ENCODE measurements around the gene SAP30. TPM values are rescaled to one million over a fixed set of nuclear protein-coding genes. Genes with fewer than 3 reads are reported as not detected.

SAP30 gene
- total and polyA plus RNA-seq, 2 donors, result 15.5 to 23.8 TPM

- H3K36me3 ChIP-seq (ENCODE audit: control insufficient read depth in 2 of 2, insufficient read depth in 2 of 2, low read length in 1 of 2), result no peaks in the 10 kb centered on the region
- H3K4me3 ChIP-seq (ENCODE audit: low read length in 2 of 2), result no peak overlapping the region
- H3K9me3 ChIP-seq (ENCODE audit: control insufficient read depth in 2 of 2, insufficient read depth in 1 of 2, low read length in 1 of 2), result no peaks in the 10 kb centered on the region
- WGBS, result 96% methylated on average over 3 of the region's 3 CpGs
- H3K27me3 ChIP-seq (ENCODE audit: control insufficient read depth in 2 of 2, insufficient read depth in 1 of 2, low read length in 1 of 2), result no peaks in the 10 kb centered on the region
- H3K4me1 ChIP-seq (ENCODE audit: control insufficient read depth in 2 of 2, insufficient read depth in 2 of 2, low read length in 2 of 2), result no peaks in the 10 kb centered on the region
- no peak overlapping the region for H3K27ac ChIP-seq (ENCODE audit: low read depth in 1 of 2, low read length in 1 of 2)
- DNase-seq (ENCODE audit: low read depth in 6 of 9, low spot score in 9 of 9), result no peak
Measured at GRCh38 chr4:173404296-173404865, 33.6 kb downstream of the SAP30 start.

DNA sequence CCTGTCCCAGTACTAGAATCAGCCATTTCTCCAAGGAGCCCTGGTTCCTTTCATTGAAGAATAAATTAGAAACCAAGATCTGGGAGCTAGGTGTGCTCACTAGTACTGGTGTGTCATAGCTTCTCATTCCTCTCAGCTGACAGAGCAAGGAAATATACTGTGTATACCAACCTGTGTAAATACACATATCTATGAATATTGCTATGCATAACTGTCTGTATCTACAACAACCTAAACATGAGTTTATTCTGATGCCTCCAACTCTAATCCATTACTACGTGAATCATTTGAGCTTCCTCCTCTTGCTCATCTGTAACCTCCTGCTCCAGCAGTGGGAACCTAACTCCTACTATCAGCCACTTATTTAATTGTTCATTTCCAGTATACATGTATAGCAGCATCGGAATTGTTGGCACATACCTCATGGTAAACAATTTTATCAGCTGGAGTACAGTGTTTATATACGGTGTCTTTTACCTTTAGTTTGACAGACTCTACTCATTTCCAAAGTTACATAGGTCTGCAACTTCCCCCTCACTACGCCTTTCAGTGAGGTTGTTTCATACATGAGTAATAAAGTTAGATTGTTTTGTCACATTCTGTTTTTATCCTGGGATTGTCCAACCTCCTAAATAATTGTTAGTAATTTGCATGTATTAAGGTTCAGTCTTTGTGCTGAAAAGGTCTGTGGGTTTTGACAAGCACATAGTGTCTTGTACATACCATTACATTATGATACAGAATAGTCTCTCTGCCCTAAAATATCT is 35.3 kb downstream of the SAP30 start:
- no peaks in the 10 kb centered on the region for H3K27me3 ChIP-seq (ENCODE audit: control insufficient read depth in 2 of 2, insufficient read depth in 1 of 2, low read length in 1 of 2)
- H3K9me3 ChIP-seq (ENCODE audit: control insufficient read depth in 2 of 2, insufficient read depth in 1 of 2, low read length in 1 of 2), result no peaks in the 10 kb centered on the region
- no peak overlapping the region for H3K27ac ChIP-seq (ENCODE audit: low read depth in 1 of 2, low read length in 1 of 2)
- DNase-seq (ENCODE audit: low read depth in 6 of 9, low spot score in 9 of 9), result no peak
- H3K4me1 ChIP-seq (ENCODE audit: control insufficient read depth in 2 of 2, insufficient read depth in 2 of 2, low read length in 2 of 2), result no peaks in the 10 kb centered on the region
- H3K4me3 ChIP-seq (ENCODE audit: low read length in 2 of 2), result no peak overlapping the region
- 96% methylated on average over 4 of the region's 4 CpGs for WGBS
- H3K36me3 ChIP-seq (ENCODE audit: control insufficient read depth in 2 of 2, insufficient read depth in 2 of 2, low read length in 1 of 2), result no peaks in the 10 kb centered on the region

DNA sequence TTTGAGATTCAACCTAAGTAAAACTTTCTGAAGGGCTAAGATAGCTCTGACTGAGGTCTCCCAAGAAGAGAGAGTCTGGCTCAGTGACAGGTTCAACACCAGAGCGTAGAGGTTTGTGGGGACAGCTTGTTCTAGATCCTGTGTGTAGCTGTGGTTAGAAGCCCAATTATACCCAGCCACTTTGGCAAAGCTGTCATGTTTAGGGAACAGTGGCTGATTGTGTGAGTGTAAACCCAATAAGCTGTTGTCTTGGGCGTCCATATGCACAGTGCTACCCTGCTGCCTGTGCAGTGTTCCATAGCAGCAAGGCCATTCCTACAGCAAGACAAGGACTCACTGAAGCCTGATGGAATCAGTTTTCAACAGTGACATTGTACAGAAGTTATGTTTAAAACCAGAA is 39.3 kb downstream of the SAP30 start:
- Histone ChIP-seq H3K27me3 (ENCODE audit: control insufficient read depth in 2 of 2, insufficient read depth in 1 of 2, low read length in 1 of 2) (no peaks in the 10 kb centered on the region), H3K4me1 (ENCODE audit: control insufficient read depth in 2 of 2, insufficient read depth in 2 of 2, low read length in 2 of 2) (no peaks in the 10 kb centered on the region), H3K9me3 (ENCODE audit: control insufficient read depth in 2 of 2, insufficient read depth in 1 of 2, low read length in 1 of 2) (no peaks in the 10 kb centered on the region), H3K4me3 (ENCODE audit: low read length in 2 of 2) (no peak overlapping the region), H3K27ac (ENCODE audit: low read depth in 1 of 2, low read length in 1 of 2) (no peak overlapping the region), H3K36me3 (ENCODE audit: control insufficient read depth in 2 of 2, insufficient read depth in 2 of 2, low read length in 1 of 2) (no peaks in the 10 kb centered on the region)
- DNase-seq (ENCODE audit: low read depth in 6 of 9, low spot score in 9 of 9), result no peak
- WGBS, result 49% methylated on average over 2 of the region's 2 CpGs

- Histone ChIP-seq H3K27me3 (ENCODE audit: control insufficient read depth in 2 of 2, insufficient read depth in 1 of 2, low read length in 1 of 2) (no peaks in the 10 kb centered on the region), H3K9me3 (ENCODE audit: control insufficient read depth in 2 of 2, insufficient read depth in 1 of 2, low read length in 1 of 2) (no peaks in the 10 kb centered on the region), H3K36me3 (ENCODE audit: control insufficient read depth in 2 of 2, insufficient read depth in 2 of 2, low read length in 1 of 2) (no peaks in the 10 kb centered on the region), H3K4me1 (ENCODE audit: control insufficient read depth in 2 of 2, insufficient read depth in 2 of 2, low read length in 2 of 2) (no peaks in the 10 kb centered on the region), H3K27ac (ENCODE audit: low read depth in 1 of 2, low read length in 1 of 2) (no peak overlapping the region), H3K4me3 (ENCODE audit: low read length in 2 of 2) (no peak overlapping the region)
- WGBS, result 68% methylated on average over 4 of the region's 4 CpGs
- no peak for DNase-seq (ENCODE audit: low read depth in 6 of 9, low spot score in 9 of 9)
Measured at GRCh38 chr4:173411106-173411693, 40.4 kb downstream of the SAP30 start.

GRCh38 chr4:173413036-173413435 is 42.3 kb downstream of the SAP30 start:
- Histone ChIP-seq H3K27me3 (ENCODE audit: control insufficient read depth in 2 of 2, insufficient read depth in 1 of 2, low read length in 1 of 2) (no peaks in the 10 kb centered on the region), H3K4me3 (ENCODE audit: low read length in 2 of 2) (no peak overlapping the region), H3K4me1 (ENCODE audit: control insufficient read depth in 2 of 2, insufficient read depth in 2 of 2, low read length in 2 of 2) (no peaks in the 10 kb centered on the region), H3K27ac (ENCODE audit: low read depth in 1 of 2, low read length in 1 of 2) (no peak overlapping the region), H3K36me3 (ENCODE audit: control insufficient read depth in 2 of 2, insufficient read depth in 2 of 2, low read length in 1 of 2) (no peaks in the 10 kb centered on the region), H3K9me3 (ENCODE audit: control insufficient read depth in 2 of 2, insufficient read depth in 1 of 2, low read length in 1 of 2) (no peaks in the 10 kb centered on the region)
- DNase-seq (ENCODE audit: low read depth in 6 of 9, low spot score in 9 of 9), result no peak
- 45% methylated on average over 1 of the region's 1 CpG for WGBS

DNA sequence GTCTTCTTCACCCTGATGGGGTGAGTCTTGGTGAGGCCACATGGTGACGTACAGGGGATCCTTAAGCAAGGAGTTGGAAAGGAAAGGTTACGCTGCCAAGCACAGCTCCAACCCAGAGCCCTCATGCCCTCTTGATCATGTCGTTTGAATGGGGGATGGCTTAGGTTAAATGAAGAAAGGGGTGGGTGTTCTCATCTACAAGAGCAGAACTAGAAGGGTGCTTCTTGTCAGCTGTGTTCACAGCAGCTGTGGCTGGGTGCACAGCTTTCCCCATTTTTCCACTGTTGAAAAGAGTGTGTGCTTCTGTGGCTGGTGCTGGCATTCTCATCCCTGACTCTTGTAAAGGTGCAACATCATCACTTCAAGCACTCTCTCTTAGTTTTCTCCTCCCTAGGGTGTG is 43.7 kb downstream of the SAP30 start:
- no peaks in the 10 kb centered on the region for H3K36me3 ChIP-seq (ENCODE audit: control insufficient read depth in 2 of 2, insufficient read depth in 2 of 2, low read length in 1 of 2)
- no peak overlapping the region for H3K27ac ChIP-seq (ENCODE audit: low read depth in 1 of 2, low read length in 1 of 2)
- DNase-seq (ENCODE audit: low read depth in 6 of 9, low spot score in 9 of 9), result no peak
- no peak overlapping the region for H3K4me3 ChIP-seq (ENCODE audit: low read length in 2 of 2)
- no peaks in the 10 kb centered on the region for H3K9me3 ChIP-seq (ENCODE audit: control insufficient read depth in 2 of 2, insufficient read depth in 1 of 2, low read length in 1 of 2)
- WGBS, result 95% methylated on average over 3 of the region's 3 CpGs
- H3K4me1 ChIP-seq (ENCODE audit: control insufficient read depth in 2 of 2, insufficient read depth in 2 of 2, low read length in 2 of 2), result no peaks in the 10 kb centered on the region
- no peaks in the 10 kb centered on the region for H3K27me3 ChIP-seq (ENCODE audit: control insufficient read depth in 2 of 2, insufficient read depth in 1 of 2, low read length in 1 of 2)

- no peak for DNase-seq (ENCODE audit: low read depth in 6 of 9, low spot score in 9 of 9)
- no peak overlapping the region for H3K27ac ChIP-seq (ENCODE audit: low read depth in 1 of 2, low read length in 1 of 2)
- no peaks in the 10 kb centered on the region for H3K4me1 ChIP-seq (ENCODE audit: control insufficient read depth in 2 of 2, insufficient read depth in 2 of 2, low read length in 2 of 2)
Measured at GRCh38 chr4:173415092-173415491, 44.3 kb downstream of the SAP30 start.

GRCh38 chr4:173415885-173416653 is 45.3 kb downstream of the SAP30 start:
- DNase-seq (ENCODE audit: low read depth in 6 of 9, low spot score in 9 of 9), result no peak
- WGBS, result 95% methylated on average over 26 of the region's 26 CpGs

More at GRCh38 chr4:173415092-173415491, 44.3 kb downstream of the SAP30 start:
- Histone ChIP-seq H3K36me3 (ENCODE audit: control insufficient read depth in 2 of 2, insufficient read depth in 2 of 2, low read length in 1 of 2) (no peaks in the 10 kb centered on the region), H3K27me3 (ENCODE audit: control insufficient read depth in 2 of 2, insufficient read depth in 1 of 2, low read length in 1 of 2) (no peaks in the 10 kb centered on the region), H3K9me3 (ENCODE audit: control insufficient read depth in 2 of 2, insufficient read depth in 1 of 2, low read length in 1 of 2) (no peaks in the 10 kb centered on the region), H3K4me3 (ENCODE audit: low read length in 2 of 2) (no peak overlapping the region)
- WGBS, result 94% methylated on average over 3 of the region's 3 CpGs

DNA sequence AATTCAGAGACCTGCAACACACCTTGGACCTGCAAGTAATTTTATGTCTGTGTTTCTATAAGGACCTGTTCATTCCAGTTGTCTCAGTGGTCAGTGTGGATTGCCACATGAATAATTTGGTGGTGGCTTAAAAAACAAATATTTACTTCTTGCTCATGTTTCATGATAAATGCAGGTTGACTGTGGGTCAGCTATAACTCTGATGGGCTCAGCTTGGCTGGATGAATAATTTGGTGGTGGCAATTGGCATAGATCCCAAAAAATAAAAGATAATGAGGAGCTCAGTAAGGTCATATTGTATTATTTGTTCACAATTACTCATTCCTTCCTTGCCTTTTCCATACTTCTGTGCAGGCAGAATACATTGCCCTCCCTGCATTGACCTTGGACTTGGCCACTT is 47.1 kb downstream of the SAP30 start:
- Histone ChIP-seq H3K4me3 (ENCODE audit: low read length in 2 of 2) (no peak overlapping the region), H3K27ac (ENCODE audit: low read depth in 1 of 2, low read length in 1 of 2) (no peak overlapping the region), H3K36me3 (ENCODE audit: control insufficient read depth in 2 of 2, insufficient read depth in 2 of 2, low read length in 1 of 2) (no peaks in the 10 kb centered on the region), H3K4me1 (ENCODE audit: control insufficient read depth in 2 of 2, insufficient read depth in 2 of 2, low read length in 2 of 2) (no peaks in the 10 kb centered on the region), H3K27me3 (ENCODE audit: control insufficient read depth in 2 of 2, insufficient read depth in 1 of 2, low read length in 1 of 2) (no peaks in the 10 kb centered on the region), H3K9me3 (ENCODE audit: control insufficient read depth in 2 of 2, insufficient read depth in 1 of 2, low read length in 1 of 2) (no peaks in the 10 kb centered on the region)
- no peak for DNase-seq (ENCODE audit: low read depth in 6 of 9, low spot score in 9 of 9)

More at GRCh38 chr4:173415885-173416653, 45.3 kb downstream of the SAP30 start:
- Histone ChIP-seq H3K27me3 (ENCODE audit: control insufficient read depth in 2 of 2, insufficient read depth in 1 of 2, low read length in 1 of 2) (no peaks in the 10 kb centered on the region), H3K4me1 (ENCODE audit: control insufficient read depth in 2 of 2, insufficient read depth in 2 of 2, low read length in 2 of 2) (no peaks in the 10 kb centered on the region), H3K4me3 (ENCODE audit: low read length in 2 of 2) (no peak overlapping the region), H3K27ac (ENCODE audit: low read depth in 1 of 2, low read length in 1 of 2) (no peak overlapping the region), H3K36me3 (ENCODE audit: control insufficient read depth in 2 of 2, insufficient read depth in 2 of 2, low read length in 1 of 2) (no peaks in the 10 kb centered on the region), H3K9me3 (ENCODE audit: control insufficient read depth in 2 of 2, insufficient read depth in 1 of 2, low read length in 1 of 2) (no peaks in the 10 kb centered on the region)

All from thymus (tissue), 11 donors.